H9 (cell line): ENCODE measurements around the gene ANTXRL. TPM values are rescaled to one million over a fixed set of nuclear protein-coding genes. Genes with fewer than 3 reads are reported as not detected.

Experiments used
- DNase-seq: peaks from one replicate; pipeline ENCODE4 v3.0.0-alpha.2; 2017
- H2AFZ ChIP-seq: one replicate; pipeline ENCODE4 v1.6.1; 2013; ENCODE audit warnings: mild to moderate bottlenecking, low read length, control low read depth, moderate library complexity
- H2AK5ac ChIP-seq: 2 replicates; pipeline ENCODE4 v1.6.1; 2013; ENCODE audit warnings: low read length, control low read depth, mixed read lengths; ENCODE audit not compliant: insufficient read length
- H2BK120ac ChIP-seq: one replicate; pipeline ENCODE4 v1.6.1; 2013; ENCODE audit warnings: low read depth, mild to moderate bottlenecking, low read length, control low read depth, inconsistent platforms; ENCODE audit not compliant: poor library complexity, severe bottlenecking
- H2BK12ac ChIP-seq: 2 replicates; pipeline ENCODE4 v1.6.1; 2013; ENCODE audit warnings: low read length, control low read depth, mixed read lengths, low read depth; ENCODE audit not compliant: insufficient read length
- H2BK15ac ChIP-seq: 2 replicates; pipeline ENCODE4 v1.6.1; 2013; ENCODE audit warnings: low read depth, low read length, control low read depth
- H2BK20ac ChIP-seq: one replicate; pipeline ENCODE4 v1.6.1; 2013; ENCODE audit warnings: low read depth, mild to moderate bottlenecking, low read length, control low read depth, inconsistent platforms; ENCODE audit not compliant: poor library complexity, severe bottlenecking
- H2BK5ac ChIP-seq: 2 replicates; pipeline ENCODE4 v1.6.1; 2013; ENCODE audit warnings: low read length, control low read depth, mixed read lengths; ENCODE audit not compliant: insufficient read length
- H3K14ac ChIP-seq: 2 replicates; pipeline ENCODE4 v1.6.1; 2013; ENCODE audit warnings: low read length, control low read depth; ENCODE audit not compliant: insufficient read depth
- H3K18ac ChIP-seq: 2 replicates; pipeline ENCODE4 v1.6.1; 2013; ENCODE audit warnings: low read depth, mild to moderate bottlenecking, mixed read lengths, low read length, control low read depth; ENCODE audit not compliant: insufficient read length
- H3K23ac ChIP-seq: 2 replicates; pipeline ENCODE4 v1.6.1; 2013; ENCODE audit warnings: low read length, control low read depth, mixed read lengths, low read depth; ENCODE audit not compliant: insufficient read length
- H3K23me2 ChIP-seq: 2 replicates; pipeline ENCODE4 v1.6.1; 2013; ENCODE audit warnings: low read depth, mild to moderate bottlenecking, mixed read lengths, low read length, control low read depth; ENCODE audit not compliant: insufficient read length, poor library complexity, severe bottlenecking
- H3K27ac ChIP-seq: 2 replicates; pipeline ENCODE4 v1.5.1; 2013; ENCODE audit warnings: low read length, control low read depth, mixed read lengths, low read depth; ENCODE audit not compliant: insufficient read length
- H3K27me3 ChIP-seq: 2 replicates; pipeline ENCODE4 v1.6.1; 2013; ENCODE audit warnings: low read length, control low read depth, inconsistent platforms; ENCODE audit not compliant: insufficient read depth
- H3K4ac ChIP-seq: 2 replicates; pipeline ENCODE4 v1.6.1; 2013; ENCODE audit warnings: low read depth, mild to moderate bottlenecking, control low read depth, inconsistent platforms, low read length, moderate library complexity
- H3K4me1 ChIP-seq: 2 replicates; pipeline ENCODE4 v1.6.1; 2013; ENCODE audit warnings: low read length, control low read depth, inconsistent platforms; ENCODE audit not compliant: insufficient read depth
- H3K4me2 ChIP-seq: 2 replicates; pipeline ENCODE4 v1.6.1; 2013; ENCODE audit warnings: low read length, control low read depth, mixed read lengths; ENCODE audit not compliant: insufficient read length, insufficient read depth
- H3K56ac ChIP-seq: 2 replicates; pipeline ENCODE4 v1.6.1; 2013; ENCODE audit warnings: low read depth, mild to moderate bottlenecking, mixed read lengths, low read length, control low read depth; ENCODE audit not compliant: insufficient read length
- H3K79me1 ChIP-seq: 2 replicates; pipeline ENCODE4 v1.6.1; 2013; ENCODE audit warnings: low read depth, mild to moderate bottlenecking, moderate library complexity, low read length, control low read depth, inconsistent platforms; ENCODE audit not compliant: insufficient read depth, poor library complexity, severe bottlenecking
- H3K79me2 ChIP-seq: 2 replicates; pipeline ENCODE4 v1.6.1; 2013; ENCODE audit warnings: low read length, control low read depth, inconsistent platforms; ENCODE audit not compliant: insufficient read depth
- H3K9ac ChIP-seq: 2 replicates; pipeline ENCODE4 v1.6.1; 2013; ENCODE audit warnings: low read length, control low read depth, mixed read lengths; ENCODE audit not compliant: insufficient read length; ENCODE audit errors: extremely low read depth
- H3K9me3 ChIP-seq: one replicate; pipeline ENCODE4 v1.6.1; 2013; ENCODE audit warnings: low read depth, low read length, inconsistent platforms; ENCODE audit not compliant: control insufficient read depth
- H3T11ph ChIP-seq: one replicate; pipeline ENCODE4 v1.6.1; 2013; ENCODE audit warnings: mild to moderate bottlenecking, low read length, control low read depth, inconsistent platforms
- H4K20me1 ChIP-seq: one replicate; pipeline ENCODE4 v1.6.1; 2013; ENCODE audit not compliant: control insufficient read depth, insufficient read length, insufficient read depth
- H4K5ac ChIP-seq: 2 replicates; pipeline ENCODE4 v1.6.1; 2013; ENCODE audit warnings: low read depth, mild to moderate bottlenecking, mixed read lengths, low read length, control low read depth; ENCODE audit not compliant: insufficient read length
- H4K8ac ChIP-seq: replicated peaks from 2 replicates; pipeline ENCODE4 v1.6.1; 2013; ENCODE audit warnings: low read length, control low read depth, mixed read lengths, low read depth; ENCODE audit not compliant: insufficient read length
- H4K91ac ChIP-seq: 2 replicates; pipeline ENCODE4 v1.6.1; 2013; ENCODE audit warnings: low read depth, mild to moderate bottlenecking, moderate library complexity, mixed read lengths, low read length, control low read depth; ENCODE audit not compliant: insufficient read length
- H3K27ac Mint-ChIP-seq, 3 experiments: 2 replicates in 2 of 3; 3 replicates in 1 of 3; pipeline ENCODE4 v1.8.0; 2020 to 2021; ENCODE audit warnings: mixed read lengths in 3 of 3, mild to moderate bottlenecking in 1 of 3, moderate library complexity in 1 of 3
- H3K27me3 Mint-ChIP-seq: 2 replicates; pipeline ENCODE4 v1.8.0; 2021; ENCODE audit warnings: low read depth, mild to moderate bottlenecking, moderate library complexity, mixed read lengths
- H3K36me3 Mint-ChIP-seq, 3 experiments: 2 replicates in 2 of 3; 3 replicates in 1 of 3; pipeline ENCODE4 v1.8.0; 2020 to 2021; ENCODE audit warnings: low read depth in 3 of 3, mixed read lengths in 3 of 3; ENCODE audit not compliant: insufficient read depth in 1 of 3
- H3K4me1 Mint-ChIP-seq, 2 experiments: 2 replicates each; pipeline ENCODE4 v1.8.0; 2020; ENCODE audit warnings: mixed read lengths in 2 of 2
- H3K4me3 Mint-ChIP-seq, 2 experiments: 2 replicates in 1 of 2; 3 replicates in 1 of 2; pipeline ENCODE4 v1.8.0; 2020 to 2021; ENCODE audit warnings: mild to moderate bottlenecking in 2 of 2, mixed read lengths in 2 of 2, moderate library complexity in 1 of 2
- H3K9me3 Mint-ChIP-seq, 2 experiments: 2 replicates in 1 of 2; 3 replicates in 1 of 2; pipeline ENCODE4 v1.8.0; 2020; ENCODE audit warnings: mild to moderate bottlenecking in 2 of 2, mixed read lengths in 2 of 2, moderate library complexity in 1 of 2
- WGBS: extraction: QIAGEN DNeasy Blood & Tissue Kit; methylation state at CpG from one replicate; pipeline ENCODE4 v1.1.7; 2013; ENCODE audit warnings: missing lambda C conversion rate, low lambda C conversion rate, mixed read lengths; ENCODE audit not compliant: insufficient read length; ENCODE audit errors: extremely low coverage; 5-methylcytosine and 5-hydroxymethylcytosine counted together
- total RNA-seq: library from RNA; stranded (reverse); gene quantifications from 2 replicates; pipeline ENCODE4 v1.2.1, GENCODE V29; 2021
- TF ChIP-seq, protein P1 (sequence below): fragments of 200-600 bp; sonication (generic); conservative IDR thresholded peaks from 3 replicates; pipeline ENCODE4 v1.8.0; 2021; ENCODE audit warnings: antibody characterized with exemption, mild to moderate bottlenecking

ANTXRL gene
- total RNA-seq, 1 experiment from 2014 or later: not detected

DNA sequence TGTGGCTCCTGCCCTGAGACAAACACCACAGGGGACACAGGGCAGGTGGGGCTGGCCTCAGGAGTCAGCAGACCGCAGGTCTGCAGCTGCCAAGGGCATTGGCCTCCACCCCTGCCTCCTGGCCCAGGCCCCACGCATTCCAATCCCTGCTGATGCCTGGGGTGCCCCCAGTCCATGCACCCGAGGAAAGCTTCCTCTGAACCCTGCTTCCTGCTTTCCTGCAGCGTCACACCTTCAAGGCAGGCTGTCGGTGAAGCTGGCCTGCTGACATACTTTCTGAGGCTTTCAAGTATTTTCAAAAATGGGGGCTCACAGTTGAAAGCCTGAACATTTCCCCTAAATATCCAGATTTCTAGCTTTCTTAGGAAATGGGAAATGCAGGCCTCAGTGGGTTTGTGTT lies 22.5 kb upstream of the ANTXRL start:
- no peak overlapping the region for H3K4ac ChIP-seq
- H3K36me3 Mint-ChIP-seq: no peaks in the 10 kb centered on the region
- H3K27ac Mint-ChIP-seq: no peak overlapping the region
- no peak overlapping the region for H2BK5ac ChIP-seq
- H3K4me1 ChIP-seq: no peaks in the 10 kb centered on the region
- H4K20me1 ChIP-seq: peaks cover 3% of the 10 kb centered on the region
- no peak overlapping the region for H2BK12ac ChIP-seq
- H2BK20ac ChIP-seq: no peak overlapping the region
- no peak overlapping the region for H3K9ac ChIP-seq
- H3K4me3 Mint-ChIP-seq: no peak overlapping the region
- H2BK15ac ChIP-seq: no peak overlapping the region
- no peak overlapping the region for H4K5ac ChIP-seq
- no peak overlapping the region for H3K23ac ChIP-seq
- no peak overlapping the region for H3K18ac ChIP-seq
- H3K9me3 Mint-ChIP-seq: no peaks in the 10 kb centered on the region; a peak in 1 of 5 replicates
- WGBS: no CpG with 5 or more reads among the region's 5 CpGs
- no peak for DNase-seq
- H3K4me1 Mint-ChIP-seq: no peaks in the 10 kb centered on the region
- no peak overlapping the region for H3K14ac ChIP-seq
- H4K91ac ChIP-seq: no peak overlapping the region
- H3K4me2 ChIP-seq: no peak overlapping the region
- H2AK5ac ChIP-seq: no peak overlapping the region
- no peaks in the 10 kb centered on the region; the same call in 1 of the 2 replicates for H3K27me3 Mint-ChIP-seq
- H3K23me2 ChIP-seq: no peaks in the 10 kb centered on the region
- no peaks in the 10 kb centered on the region for H3K79me1 ChIP-seq
- H3T11ph ChIP-seq: no peak overlapping the region
- H2AFZ ChIP-seq: no peak overlapping the region
- H3K9me3 ChIP-seq: no peaks in the 10 kb centered on the region
- H4K8ac ChIP-seq: no peak overlapping the region
- H3K79me2 ChIP-seq: no peaks in the 10 kb centered on the region
- TF ChIP-seq, protein P1, sequence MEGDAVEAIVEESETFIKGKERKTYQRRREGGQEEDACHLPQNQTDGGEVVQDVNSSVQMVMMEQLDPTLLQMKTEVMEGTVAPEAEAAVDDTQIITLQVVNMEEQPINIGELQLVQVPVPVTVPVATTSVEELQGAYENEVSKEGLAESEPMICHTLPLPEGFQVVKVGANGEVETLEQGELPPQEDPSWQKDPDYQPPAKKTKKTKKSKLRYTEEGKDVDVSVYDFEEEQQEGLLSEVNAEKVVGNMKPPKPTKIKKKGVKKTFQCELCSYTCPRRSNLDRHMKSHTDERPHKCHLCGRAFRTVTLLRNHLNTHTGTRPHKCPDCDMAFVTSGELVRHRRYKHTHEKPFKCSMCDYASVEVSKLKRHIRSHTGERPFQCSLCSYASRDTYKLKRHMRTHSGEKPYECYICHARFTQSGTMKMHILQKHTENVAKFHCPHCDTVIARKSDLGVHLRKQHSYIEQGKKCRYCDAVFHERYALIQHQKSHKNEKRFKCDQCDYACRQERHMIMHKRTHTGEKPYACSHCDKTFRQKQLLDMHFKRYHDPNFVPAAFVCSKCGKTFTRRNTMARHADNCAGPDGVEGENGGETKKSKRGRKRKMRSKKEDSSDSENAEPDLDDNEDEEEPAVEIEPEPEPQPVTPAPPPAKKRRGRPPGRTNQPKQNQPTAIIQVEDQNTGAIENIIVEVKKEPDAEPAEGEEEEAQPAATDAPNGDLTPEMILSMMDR: no peak
- H3K56ac ChIP-seq: no peak overlapping the region
- no peaks in the 10 kb centered on the region for H3K27me3 ChIP-seq
- H2BK120ac ChIP-seq: no peak overlapping the region
- H3K27ac ChIP-seq: no peak overlapping the region
